GM06990 (cell line): ENCODE results near the gene ZDHHC18.
"Not testable (repeated sequence)": the region's sequence is repeated elsewhere in the genome, so short reads cannot be mapped to it uniquely, and the experiment has no call there.

Source experiments
- DNase-seq: peaks from one replicate; pipeline ENCODE4 v3.0.0-alpha.2; 2011; ENCODE audit not compliant: insufficient read length; ENCODE audit errors: extremely low read depth
- H3K27me3 ChIP-seq: replicated peaks from 2 replicates; pipeline ENCODE4 v1.6.0; 2011; ENCODE audit warnings: low read length; ENCODE audit not compliant: control insufficient read depth, insufficient read depth
- H3K36me3 ChIP-seq: 2 replicates; pipeline ENCODE4 v1.5.1; 2011; ENCODE audit warnings: low read length; ENCODE audit not compliant: control insufficient read depth, insufficient read depth
- H3K4me3 ChIP-seq: replicated peaks from 2 replicates; pipeline ENCODE4 v1.5.1; 2011; ENCODE audit warnings: low read depth, mild to moderate bottlenecking, control low read depth, low read length
- CTCF ChIP-seq: IDR thresholded peaks from 2 replicates; pipeline ENCODE4 v1.5.1; 2011; ENCODE audit warnings: low read length, control low read depth, mild to moderate bottlenecking, inconsistent platforms; ENCODE audit not compliant: insufficient read depth, poor library complexity, severe bottlenecking

Gene ZDHHC18

GRCh38 chr1:26874896-26875295 is 48.4 kb downstream of the ZDHHC18 start:
- no peak for TF ChIP-seq CTCF
- no peak overlapping the region for H3K4me3 ChIP-seq
- H3K27me3 ChIP-seq = no peaks in the 10 kb centered on the region
- DNase-seq = no peak
- H3K36me3 ChIP-seq = peaks cover 9% of the 10 kb centered on the region

GRCh38 chr1:26877326-26877725 is 50.8 kb downstream of the ZDHHC18 start:
- DNase-seq = no peak
- Histone ChIP-seq H3K4me3 (no peak overlapping the region), H3K27me3 (no peaks in the 10 kb centered on the region), H3K36me3 (peaks cover 18% of the 10 kb centered on the region)
- no peak for TF ChIP-seq CTCF

GRCh38 chr1:26879793-26880192 is 53.3 kb downstream of the ZDHHC18 start:
- Histone ChIP-seq H3K4me3 (no peak overlapping the region), H3K27me3 (no peaks in the 10 kb centered on the region), H3K36me3 (peaks cover 25% of the 10 kb centered on the region)
- no peak for TF ChIP-seq CTCF
- no peak for DNase-seq

- not testable (repeated sequence) for H3K4me3 ChIP-seq, DNase-seq, H3K27me3 ChIP-seq
- H3K36me3 ChIP-seq = peaks cover 32% of the 10 kb centered on the region
Measured at GRCh38 chr1:26881611-26882010, 55.1 kb downstream of the ZDHHC18 start.

GRCh38 chr1:26882696-26883463 is 56.4 kb downstream of the ZDHHC18 start:
- no peak for TF ChIP-seq CTCF
- Histone ChIP-seq H3K4me3 (no peak overlapping the region), H3K36me3 (peaks cover 31% of the 10 kb centered on the region), H3K27me3 (no peaks in the 10 kb centered on the region)
- no peak for DNase-seq

- TF ChIP-seq CTCF = peak; percentile 57
- Histone ChIP-seq H3K27me3 (no peaks in the 10 kb centered on the region), H3K36me3 (peaks cover 26% of the 10 kb centered on the region), H3K4me3 (no peak overlapping the region)
- no peak for DNase-seq
Measured at GRCh38 chr1:26887125-26887524, 60.6 kb downstream of the ZDHHC18 start.
